HCT116 (cell line): ENCODE results near the gene ADGRV1.

Experiments used
- CBX3 ChIP-seq: IDR thresholded peaks from 2 replicates; pipeline ENCODE4 v1.6.1; 2012; ENCODE audit warnings: low read depth
- CEBPB ChIP-seq: IDR thresholded peaks from 2 replicates; pipeline ENCODE4 v1.6.1; 2012; ENCODE audit warnings: low read depth
- EZH2 ChIP-seq: fragments of 200-600 bp; sonication (generic); IDR thresholded peaks from 2 replicates; pipeline ENCODE4 v1.6.1; 2017; ENCODE audit warnings: antibody characterized with exemption, mixed run types
- EZH2phosphoT487 ChIP-seq: fragments of 200-600 bp; IDR thresholded peaks from 2 replicates; pipeline ENCODE4 v1.6.1; 2018; ENCODE audit warnings: antibody characterized with exemption, borderline replicate concordance
- POLR2A ChIP-seq: IDR thresholded peaks from 2 replicates; pipeline ENCODE4 v1.7.0; 2011; ENCODE audit warnings: borderline replicate concordance; ENCODE audit not compliant: insufficient read depth, insufficient read length; ENCODE audit errors: extremely low read depth
- POLR2AphosphoS5 ChIP-seq: IDR thresholded peaks from 2 replicates; pipeline ENCODE4 v1.6.1; 2011; ENCODE audit warnings: mild to moderate bottlenecking, low read depth, low read length, moderate library complexity
- SIN3A ChIP-seq: IDR thresholded peaks from 2 replicates; pipeline ENCODE4 v1.6.1; 2012; ENCODE audit warnings: low read depth
- ZNF274 ChIP-seq: fragments of 200-500 bp; sonication (Bioruptor generic); IDR thresholded peaks from 2 replicates; pipeline ENCODE4 v1.6.1; 2014; ENCODE audit warnings: mild to moderate bottlenecking, low read depth, low read length, inconsistent platforms
- TF ChIP-seq, protein P1 (sequence below), 3 experiments: fragments of 200-600 bp in 1 of 3; sonication (generic) in 1 of 3; IDR thresholded peaks in 2 of 3; conservative IDR thresholded peaks in 1 of 3; 2 replicates each; pipeline ENCODE4 v1.5.1; 2012 to 2017; ENCODE audit warnings: low read depth in 2 of 3, low read length in 2 of 3, antibody characterized with exemption in 1 of 3, borderline replicate concordance in 1 of 3, control low read depth in 1 of 3, mild to moderate bottlenecking in 1 of 3, mixed read lengths in 1 of 3, mixed run types in 1 of 3, moderate library complexity in 1 of 3; ENCODE audit not compliant: insufficient read depth in 1 of 3
- TF ChIP-seq, protein P2 (sequence below): IDR thresholded peaks from 2 replicates; pipeline ENCODE4 v1.6.1; 2012; ENCODE audit warnings: low read depth
- TF ChIP-seq, protein P3 (sequence below): IDR thresholded peaks from 2 replicates; pipeline ENCODE4 v1.6.1; 2012

DNA sequence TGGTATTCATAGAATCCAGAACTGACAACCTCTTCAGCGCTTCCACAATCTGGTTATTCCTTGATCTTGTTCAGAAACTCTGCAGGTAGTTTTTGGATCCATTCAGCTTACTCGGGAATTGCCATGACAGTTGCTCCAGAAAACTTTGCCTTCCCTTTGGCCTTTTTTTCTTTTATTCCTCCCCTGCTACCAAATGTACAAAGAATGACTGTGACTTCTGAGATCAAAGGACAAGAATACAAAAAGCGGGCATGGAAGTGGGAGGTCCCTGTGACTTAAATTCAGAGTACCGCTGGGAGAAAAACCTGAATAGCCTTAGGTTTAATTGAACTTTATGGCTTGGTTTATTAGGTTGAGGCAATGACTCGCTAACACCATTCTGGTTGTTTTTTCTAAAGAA lies 59.5 kb downstream of the ADGRV1 start:
- TF ChIP-seq CBX3 (no peak), POLR2AphosphoS5 (no peak), EZH2 (no peak), ZNF274 (no peak), SIN3A (no peak), EZH2phosphoT487 (no peak), CEBPB (no peak), POLR2A (no peak)
- TF ChIP-seq, protein P1, sequence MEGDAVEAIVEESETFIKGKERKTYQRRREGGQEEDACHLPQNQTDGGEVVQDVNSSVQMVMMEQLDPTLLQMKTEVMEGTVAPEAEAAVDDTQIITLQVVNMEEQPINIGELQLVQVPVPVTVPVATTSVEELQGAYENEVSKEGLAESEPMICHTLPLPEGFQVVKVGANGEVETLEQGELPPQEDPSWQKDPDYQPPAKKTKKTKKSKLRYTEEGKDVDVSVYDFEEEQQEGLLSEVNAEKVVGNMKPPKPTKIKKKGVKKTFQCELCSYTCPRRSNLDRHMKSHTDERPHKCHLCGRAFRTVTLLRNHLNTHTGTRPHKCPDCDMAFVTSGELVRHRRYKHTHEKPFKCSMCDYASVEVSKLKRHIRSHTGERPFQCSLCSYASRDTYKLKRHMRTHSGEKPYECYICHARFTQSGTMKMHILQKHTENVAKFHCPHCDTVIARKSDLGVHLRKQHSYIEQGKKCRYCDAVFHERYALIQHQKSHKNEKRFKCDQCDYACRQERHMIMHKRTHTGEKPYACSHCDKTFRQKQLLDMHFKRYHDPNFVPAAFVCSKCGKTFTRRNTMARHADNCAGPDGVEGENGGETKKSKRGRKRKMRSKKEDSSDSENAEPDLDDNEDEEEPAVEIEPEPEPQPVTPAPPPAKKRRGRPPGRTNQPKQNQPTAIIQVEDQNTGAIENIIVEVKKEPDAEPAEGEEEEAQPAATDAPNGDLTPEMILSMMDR (IDR thresholded peaks at IDR 0.05 in 2 of 3, conservative IDR thresholded peaks at IDR 0.05 in 1 of 3; ENCODE audit: borderline replicate concordance in 1 of 3, insufficient read depth in 1 of 3, low read depth in 2 of 3, low read length in 2 of 3), result no peak
- TF ChIP-seq, protein P2, sequence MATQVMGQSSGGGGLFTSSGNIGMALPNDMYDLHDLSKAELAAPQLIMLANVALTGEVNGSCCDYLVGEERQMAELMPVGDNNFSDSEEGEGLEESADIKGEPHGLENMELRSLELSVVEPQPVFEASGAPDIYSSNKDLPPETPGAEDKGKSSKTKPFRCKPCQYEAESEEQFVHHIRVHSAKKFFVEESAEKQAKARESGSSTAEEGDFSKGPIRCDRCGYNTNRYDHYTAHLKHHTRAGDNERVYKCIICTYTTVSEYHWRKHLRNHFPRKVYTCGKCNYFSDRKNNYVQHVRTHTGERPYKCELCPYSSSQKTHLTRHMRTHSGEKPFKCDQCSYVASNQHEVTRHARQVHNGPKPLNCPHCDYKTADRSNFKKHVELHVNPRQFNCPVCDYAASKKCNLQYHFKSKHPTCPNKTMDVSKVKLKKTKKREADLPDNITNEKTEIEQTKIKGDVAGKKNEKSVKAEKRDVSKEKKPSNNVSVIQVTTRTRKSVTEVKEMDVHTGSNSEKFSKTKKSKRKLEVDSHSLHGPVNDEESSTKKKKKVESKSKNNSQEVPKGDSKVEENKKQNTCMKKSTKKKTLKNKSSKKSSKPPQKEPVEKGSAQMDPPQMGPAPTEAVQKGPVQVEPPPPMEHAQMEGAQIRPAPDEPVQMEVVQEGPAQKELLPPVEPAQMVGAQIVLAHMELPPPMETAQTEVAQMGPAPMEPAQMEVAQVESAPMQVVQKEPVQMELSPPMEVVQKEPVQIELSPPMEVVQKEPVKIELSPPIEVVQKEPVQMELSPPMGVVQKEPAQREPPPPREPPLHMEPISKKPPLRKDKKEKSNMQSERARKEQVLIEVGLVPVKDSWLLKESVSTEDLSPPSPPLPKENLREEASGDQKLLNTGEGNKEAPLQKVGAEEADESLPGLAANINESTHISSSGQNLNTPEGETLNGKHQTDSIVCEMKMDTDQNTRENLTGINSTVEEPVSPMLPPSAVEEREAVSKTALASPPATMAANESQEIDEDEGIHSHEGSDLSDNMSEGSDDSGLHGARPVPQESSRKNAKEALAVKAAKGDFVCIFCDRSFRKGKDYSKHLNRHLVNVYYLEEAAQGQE, result no peak
- TF ChIP-seq, protein P3, sequence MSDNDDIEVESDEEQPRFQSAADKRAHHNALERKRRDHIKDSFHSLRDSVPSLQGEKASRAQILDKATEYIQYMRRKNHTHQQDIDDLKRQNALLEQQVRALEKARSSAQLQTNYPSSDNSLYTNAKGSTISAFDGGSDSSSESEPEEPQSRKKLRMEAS, result no peak
